HEK293 (cell line): ENCODE data around the gene GCAT.

ENCODE experiments used
- CTCF ChIA-PET: fragments of 350-600 bp; formaldehyde crosslinking; extraction: SDS; loops from one replicate; lab custom pipeline; 2021; ENCODE audit warnings: antibody characterized with exemption; lab: Yijun Ruan, JAX
- POLR2A ChIA-PET: fragments of 300-600 bp; formaldehyde crosslinking; extraction: SDS; loops from one replicate; lab custom pipeline; 2020; ENCODE audit warnings: antibody characterized with exemption, inconsistent platforms; lab: Yijun Ruan, JAX
- H3K27ac ChIP-seq: fragments of 200-500 bp; sonication (Bioruptor generic); 2 replicates; pipeline ENCODE4 v1.5.1; 2014; ENCODE audit warnings: low read depth, low read length, control low read depth, inconsistent platforms; ENCODE audit errors: extremely low read depth
- H3K36me3 ChIP-seq, 2 experiments: fragments of 200-500 bp in 1 of 2; sonication (Bioruptor generic) in 1 of 2; 1 replicate in 1 of 2; 2 replicates in 1 of 2; pipeline ENCODE4 v1.5.1; 2014 to 2017; ENCODE audit warnings: inconsistent platforms in 2 of 2, low read length in 2 of 2; ENCODE audit not compliant: control insufficient read depth in 2 of 2, insufficient read depth in 1 of 2
- H3K4me1 ChIP-seq: fragments of 200-500 bp; sonication (Bioruptor generic); 2 replicates; pipeline ENCODE4 v1.5.1; 2014; ENCODE audit warnings: mild to moderate bottlenecking, low read length, inconsistent platforms; ENCODE audit not compliant: control insufficient read depth, insufficient read depth
- H3K4me3 ChIP-seq: 2 replicates; pipeline ENCODE4 v1.5.1; 2011; ENCODE audit warnings: low read depth, mild to moderate bottlenecking, control low read depth, low read length, moderate library complexity
- H3K9me3 ChIP-seq: fragments of 200-500 bp; sonication (Bioruptor generic); 2 replicates; pipeline ENCODE4 v1.5.1; 2014; ENCODE audit warnings: low read depth, low read length, inconsistent platforms; ENCODE audit not compliant: control insufficient read depth, insufficient read depth
- BCL11A ChIP-seq: fragments of 450-650 bp; formaldehyde crosslinking; IDR thresholded peaks from 2 replicates; pipeline ENCODE4 v1.5.1; 2016; ENCODE audit warnings: low read depth, missing biosample characterization, missing genetic modification characterization
- BCL11B ChIP-seq: fragments of 450-650 bp; formaldehyde crosslinking; IDR thresholded peaks from 2 replicates; pipeline ENCODE4 v1.5.1; 2016; ENCODE audit warnings: low read depth, missing biosample characterization, missing genetic modification characterization
- EGR2 ChIP-seq: fragments of 450-650 bp; formaldehyde crosslinking; IDR thresholded peaks from 2 replicates; pipeline ENCODE4 v1.5.1; 2016; ENCODE audit warnings: low read depth, missing biosample characterization, missing genetic modification characterization
- GLI4 ChIP-seq: fragments of 450-650 bp; formaldehyde crosslinking; IDR thresholded peaks from 2 replicates; pipeline ENCODE4 v1.5.1; 2016; ENCODE audit warnings: missing biosample characterization, missing genetic modification characterization
- GLIS1 ChIP-seq: fragments of 450-650 bp; formaldehyde crosslinking; IDR thresholded peaks from 2 replicates; pipeline ENCODE4 v1.5.1; 2016; ENCODE audit warnings: missing biosample characterization, missing genetic modification characterization
- HOXC10 ChIP-seq: sonication (generic); formaldehyde crosslinking; IDR thresholded peaks from 2 replicates; pipeline ENCODE4 v1.8.1; 2023; ENCODE audit warnings: mild to moderate bottlenecking, missing genetic modification reagents
- KLF8 ChIP-seq: fragments of 450-650 bp; formaldehyde crosslinking; IDR thresholded peaks from 2 replicates; pipeline ENCODE4 v1.5.1; 2016; ENCODE audit warnings: missing biosample characterization, missing genetic modification characterization
- PATZ1 ChIP-seq: fragments of 450-650 bp; formaldehyde crosslinking; IDR thresholded peaks from 2 replicates; pipeline ENCODE4 v1.5.1; 2016; ENCODE audit warnings: missing biosample characterization, missing genetic modification characterization
- PRDM10 ChIP-seq: fragments of 450-650 bp; formaldehyde crosslinking; IDR thresholded peaks from 2 replicates; pipeline ENCODE4 v1.5.1; 2016; ENCODE audit warnings: missing biosample characterization, missing genetic modification characterization
- SCRT1 ChIP-seq: fragments of 450-650 bp; formaldehyde crosslinking; IDR thresholded peaks from 2 replicates; pipeline ENCODE4 v1.5.1; 2016; ENCODE audit warnings: missing biosample characterization, missing genetic modification characterization, borderline replicate concordance
- ZBTB10 ChIP-seq: fragments of 450-650 bp; formaldehyde crosslinking; IDR thresholded peaks from 2 replicates; pipeline ENCODE4 v1.5.1; 2016; ENCODE audit warnings: missing biosample characterization, missing genetic modification characterization
- ZBTB20 ChIP-seq: fragments of 450-650 bp; formaldehyde crosslinking; IDR thresholded peaks from 2 replicates; pipeline ENCODE4 v1.5.1; 2016; ENCODE audit warnings: missing biosample characterization, missing genetic modification characterization
- ZFHX2 ChIP-seq: fragments of 450-650 bp; formaldehyde crosslinking; conservative IDR thresholded peaks from 2 replicates; pipeline ENCODE4 v1.5.1; 2016; ENCODE audit warnings: missing biosample characterization, missing genetic modification characterization
- ZFP37 ChIP-seq: fragments of 450-650 bp; formaldehyde crosslinking; IDR thresholded peaks from 2 replicates; pipeline ENCODE4 v1.5.1; 2016; ENCODE audit warnings: missing biosample characterization, missing genetic modification characterization
- ZIC2 ChIP-seq: fragments of 450-650 bp; formaldehyde crosslinking; IDR thresholded peaks from 2 replicates; pipeline ENCODE4 v1.5.1; 2016; ENCODE audit warnings: missing biosample characterization, missing genetic modification characterization
- ZNF2 ChIP-seq: fragments of 450-650 bp; formaldehyde crosslinking; IDR thresholded peaks from 2 replicates; pipeline ENCODE4 v1.5.1; 2016; ENCODE audit warnings: missing biosample characterization, missing genetic modification characterization
- ZNF324 ChIP-seq: fragments of 450-650 bp; formaldehyde crosslinking; IDR thresholded peaks from 2 replicates; pipeline ENCODE4 v1.5.1; 2016; ENCODE audit warnings: missing biosample characterization, missing genetic modification characterization
- ZNF366 ChIP-seq: fragments of 450-650 bp; formaldehyde crosslinking; conservative IDR thresholded peaks from 2 replicates; pipeline ENCODE4 v1.5.1; 2016; ENCODE audit warnings: missing biosample characterization, missing genetic modification characterization
- ZNF37A ChIP-seq: fragments of 450-650 bp; IDR thresholded peaks from 2 replicates; pipeline ENCODE4 v1.5.1; 2018; ENCODE audit warnings: missing biosample characterization, missing genetic modification characterization
- ZNF510 ChIP-seq: fragments of 450-650 bp; formaldehyde crosslinking; IDR thresholded peaks from 2 replicates; pipeline ENCODE4 v1.5.1; 2018; ENCODE audit warnings: mild to moderate bottlenecking, missing genetic modification characterization, missing biosample characterization; ENCODE audit not compliant: insufficient replicate concordance
- ZNF670 ChIP-seq: fragments of 450-650 bp; formaldehyde crosslinking; IDR thresholded peaks from 2 replicates; pipeline ENCODE4 v1.5.1; 2016; ENCODE audit warnings: missing biosample characterization, missing genetic modification characterization, low read depth
- ZNF692 ChIP-seq: fragments of 450-650 bp; formaldehyde crosslinking; IDR thresholded peaks from 2 replicates; pipeline ENCODE4 v1.5.1; 2016; ENCODE audit warnings: missing biosample characterization, missing genetic modification characterization

GCAT gene

GRCh38 chr22:37802310-37803194, 5.2 kb upstream of the GCAT start (continued):
- TF ChIP-seq ZFP37 (tag by site-specific recombination) (0 out of 2 replicates have a peak, but pooled peaks have one; percentile 25), ZNF2 (tag by site-specific recombination) (no peak), ZNF692 (tag by site-specific recombination) (peak; percentile 99), ZBTB20 (tag by site-specific recombination) (peak; percentile 95), PATZ1 (tag by site-specific recombination) (peak; percentile 94; the same call in 1 of the 2 replicates), KLF8 (tag by site-specific recombination) (peak; percentile 67; the same call in 1 of the 2 replicates), ZBTB10 (tag by site-specific recombination) (peak; percentile 73)

- peaks cover 6% of the 10 kb centered on the region; the same call in 1 of the 2 replicates for H3K4me1 ChIP-seq
- ChIA-PET CTCF (interaction anchor here (0.7 to 1.1 kb wide), 2 partner anchors 20 to 259 kb away, joined by 4 to 5 read pairs; no protein-coding TSS in a partner anchor), POLR2A (interaction anchor here (0.6 kb wide), 1 partner anchor 122 kb away, joined by 3 read pairs; no protein-coding TSS in a partner anchor)
- no peak overlapping the region for H3K4me3 ChIP-seq
- no peaks in the 10 kb centered on the region for H3K36me3 ChIP-seq
- H3K27ac ChIP-seq = no peak overlapping the region
- no peaks in the 10 kb centered on the region for H3K9me3 ChIP-seq
- TF ChIP-seq GLI4 (tag by site-specific recombination) = no peak
- peak; percentile 72; the same call in 1 of the 2 replicates for TF ChIP-seq ZFHX2 (tag by site-specific recombination)
- TF ChIP-seq GLIS1 = no peak
- no peak for TF ChIP-seq ZNF324 (tag by site-specific recombination)
- peak; percentile 96 for TF ChIP-seq BCL11B (tag by site-specific recombination)
- TF ChIP-seq ZIC2 = 0 out of 2 replicates have a peak, but pooled peaks have one; percentile 16
- no peak for TF ChIP-seq SCRT1 (tag by site-specific recombination)
- no peak for TF ChIP-seq ZNF510 (tag by site-specific recombination)
- TF ChIP-seq ZNF37A (tag by site-specific recombination) = no peak
- peak; percentile 70 for TF ChIP-seq EGR2 (tag by site-specific recombination)
- TF ChIP-seq ZNF366 = peak; percentile 17; the same call in 1 of the 2 replicates
- peak; percentile 95 for TF ChIP-seq PRDM10
- no peak for TF ChIP-seq ZNF670
- TF ChIP-seq BCL11A (tag by site-specific recombination) = peak; percentile 50; the same call in 1 of the 2 replicates
- TF ChIP-seq HOXC10 (CRISPR knock-in tag) = no peak
Measured at GRCh38 chr22:37803195-37803638, 4.5 kb upstream of the GCAT start.
